WTC11 (cell line): ENCODE data around the gene RBPJ. TPM values are rescaled to one million over a fixed set of nuclear protein-coding genes. Genes with fewer than 3 reads are reported as not detected.

Source experiments
- ATAC-seq: fragments of 200-7000 bp; cut with Tn5 transposase; 2 replicates; pipeline ENCODE4 v1.10.0; 2021; ENCODE audit warnings: mild to moderate bottlenecking, moderate library complexity
- CTCF ChIA-PET: fragments of 300-600 bp; sonication (Branson Sonifier 250); formaldehyde crosslinking; loops from one replicate; lab custom pipeline; 2021; ENCODE audit warnings: antibody characterized with exemption; lab: Charles Lee
- POLR2A ChIA-PET: fragments of 350-600 bp; sonication (Branson Sonifier 250); formaldehyde crosslinking; loops from one replicate; lab custom pipeline; 2021; ENCODE audit warnings: antibody characterized with exemption; lab: Charles Lee
- DNase-seq: peaks from one replicate; pipeline ENCODE4 v3.0.0; 2021; ENCODE audit warnings: low spot score
- H3K27ac Mint-ChIP-seq: 2 replicates; pipeline ENCODE4 v1.8.0; 2021; ENCODE audit warnings: mixed read lengths
- H3K27me3 Mint-ChIP-seq: 2 replicates; pipeline ENCODE4 v1.8.0; 2021; ENCODE audit warnings: low read depth, mild to moderate bottlenecking, moderate library complexity, mixed read lengths
- H3K36me3 Mint-ChIP-seq: 2 replicates; pipeline ENCODE4 v1.8.0; 2021; ENCODE audit warnings: mixed read lengths
- H3K4me1 Mint-ChIP-seq: 2 replicates; pipeline ENCODE4 v1.8.0; 2022; ENCODE audit warnings: mixed read lengths
- H3K4me3 Mint-ChIP-seq: 2 replicates; pipeline ENCODE4 v1.8.0; 2021; ENCODE audit warnings: mild to moderate bottlenecking, moderate library complexity, mixed read lengths
- H3K9me3 Mint-ChIP-seq: 2 replicates; pipeline ENCODE4 v1.8.0; 2021; ENCODE audit warnings: mixed read lengths
- AR ChIP-seq: fragments of 250-450 bp; sonication (Bioruptor Pico); IDR thresholded peaks from 2 replicates; pipeline ENCODE4 v1.9.0; 2021; ENCODE audit warnings: mild to moderate bottlenecking
- ATF2 ChIP-seq: sonication (generic); formaldehyde crosslinking; IDR thresholded peaks from 2 replicates; pipeline ENCODE4 v1.8.1; 2022; ENCODE audit warnings: low read depth, missing genetic modification reagents, borderline replicate concordance
- CBFB ChIP-seq: sonication (generic); formaldehyde crosslinking; IDR thresholded peaks from 2 replicates; pipeline ENCODE4 v1.8.1; 2022; ENCODE audit warnings: mild to moderate bottlenecking, low read depth, missing genetic modification reagents
- CREM ChIP-seq: sonication (generic); formaldehyde crosslinking; IDR thresholded peaks from 2 replicates; pipeline ENCODE4 v1.8.1; 2022; ENCODE audit warnings: mild to moderate bottlenecking, missing genetic modification reagents, moderate library complexity
- ELF4 ChIP-seq: sonication (generic); formaldehyde crosslinking; IDR thresholded peaks from 2 replicates; pipeline ENCODE4 v1.8.1; 2022; ENCODE audit warnings: low read depth, mild to moderate bottlenecking, moderate library complexity, missing genetic modification reagents
- ERG ChIP-seq: fragments of 250-450 bp; sonication (Bioruptor Pico); IDR thresholded peaks from 2 replicates; pipeline ENCODE4 v1.8.0; 2021; ENCODE audit warnings: mild to moderate bottlenecking
- HMGXB4 ChIP-seq: sonication (generic); formaldehyde crosslinking; IDR thresholded peaks from 2 replicates; pipeline ENCODE4 v1.8.1; 2023; ENCODE audit warnings: mild to moderate bottlenecking, moderate library complexity, missing genetic modification reagents
- IRF1 ChIP-seq: sonication (generic); formaldehyde crosslinking; IDR thresholded peaks from 2 replicates; pipeline ENCODE4 v1.8.0; 2023; ENCODE audit warnings: missing genetic modification reagents
- MYBL2 ChIP-seq: sonication (generic); formaldehyde crosslinking; IDR thresholded peaks from 2 replicates; pipeline ENCODE4 v1.8.1; 2023; ENCODE audit warnings: mild to moderate bottlenecking, moderate library complexity, missing genetic modification reagents
- NR1H2 ChIP-seq: sonication (generic); formaldehyde crosslinking; IDR thresholded peaks from 2 replicates; pipeline ENCODE4 v1.9.0; 2021; ENCODE audit warnings: mild to moderate bottlenecking, moderate library complexity, missing genetic modification reagents
- RORB ChIP-seq: fragments of 250-450 bp; sonication (Bioruptor Pico); IDR thresholded peaks from 2 replicates; pipeline ENCODE4 v1.9.0; 2021; ENCODE audit warnings: mild to moderate bottlenecking
- STAT6 ChIP-seq: sonication (generic); formaldehyde crosslinking; conservative IDR thresholded peaks from 2 replicates; pipeline ENCODE4 v1.8.1; 2023; ENCODE audit warnings: mild to moderate bottlenecking, low read depth, missing genetic modification reagents, moderate library complexity
- TEAD1 ChIP-seq: sonication (generic); formaldehyde crosslinking; IDR thresholded peaks from 2 replicates; pipeline ENCODE4 v1.8.0; 2022; ENCODE audit warnings: mild to moderate bottlenecking, missing genetic modification reagents
- TEAD4 ChIP-seq: sonication (generic); formaldehyde crosslinking; IDR thresholded peaks from 2 replicates; pipeline ENCODE4 v1.8.0; 2022; ENCODE audit warnings: mild to moderate bottlenecking, missing genetic modification reagents
- USF2 ChIP-seq: sonication (generic); formaldehyde crosslinking; IDR thresholded peaks from 2 replicates; pipeline ENCODE4 v1.8.1; 2023; ENCODE audit warnings: mild to moderate bottlenecking, missing genetic modification reagents, moderate library complexity
- ZNF219 ChIP-seq: sonication (generic); formaldehyde crosslinking; IDR thresholded peaks from 2 replicates; pipeline ENCODE4 v1.8.0; 2023; ENCODE audit warnings: missing genetic modification reagents, mild to moderate bottlenecking, borderline replicate concordance
- ZNF317 ChIP-seq: sonication (generic); formaldehyde crosslinking; IDR thresholded peaks from 2 replicates; pipeline ENCODE4 v1.8.1; 2023; ENCODE audit warnings: low read depth, mild to moderate bottlenecking, moderate library complexity, missing genetic modification reagents, borderline replicate concordance
- ZNF423 ChIP-seq: fragments of 250-450 bp; sonication (Bioruptor Pico); IDR thresholded peaks from 2 replicates; pipeline ENCODE4 v2.1.2; 2022; ENCODE audit warnings: mild to moderate bottlenecking, moderate library complexity
- ZNF512 ChIP-seq: sonication (generic); formaldehyde crosslinking; IDR thresholded peaks from 2 replicates; pipeline ENCODE4 v1.8.1; 2022; ENCODE audit warnings: missing genetic modification reagents, borderline replicate concordance
- total RNA-seq: library from RNA; stranded (reverse); gene quantifications from 3 replicates; pipeline ENCODE4 v1.2.3, GENCODE V29; 2021

RBPJ gene
- total RNA-seq, 1 experiment from 2014 or later: 163 TPM

- DNase-seq (no peak), ATAC-seq (peak; percentile 51; the same call in 1 of the 2 replicates)
- no peak overlapping the region for H3K27ac Mint-ChIP-seq
- peaks cover 21% of the 10 kb centered on the region for H3K9me3 Mint-ChIP-seq
- H3K4me1 Mint-ChIP-seq: peaks cover 12% of the 10 kb centered on the region
- H3K27me3 Mint-ChIP-seq: no peaks in the 10 kb centered on the region; the same call in 1 of the 2 replicates
- TF ChIP-seq ZNF423: no peak
- TF ChIP-seq TEAD1 (CRISPR knock-in tag): no peak
- TF ChIP-seq ZNF512: no peak
- no peak for TF ChIP-seq CBFB (CRISPR knock-in tag)
- no peak for TF ChIP-seq ERG (CRISPR knock-in tag)
- TF ChIP-seq ELF4 (CRISPR knock-in tag): no peak
- TF ChIP-seq TEAD4 (CRISPR knock-in tag): no peak
- TF ChIP-seq NR1H2: no peak
- no peak for TF ChIP-seq USF2 (CRISPR knock-in tag)
- TF ChIP-seq HMGXB4: no peak
- TF ChIP-seq ZNF219: no peak
- no peak for TF ChIP-seq MYBL2
- no peak for TF ChIP-seq IRF1 (CRISPR knock-in tag)
- no peak for TF ChIP-seq ATF2 (CRISPR knock-in tag)
- TF ChIP-seq STAT6 (CRISPR knock-in tag): no peak
- TF ChIP-seq CREM: no peak
- TF ChIP-seq AR (CRISPR knock-in tag): no peak
- TF ChIP-seq RORB (CRISPR knock-in tag): no peak
- no peak for TF ChIP-seq ZNF317 (CRISPR knock-in tag)
- POLR2A ChIA-PET: no interaction called here
- H3K36me3 Mint-ChIP-seq: peaks cover 2% of the 10 kb centered on the region
- CTCF ChIA-PET: no interaction called here
- H3K4me3 Mint-ChIP-seq: no peak overlapping the region
Measured at GRCh38 chr4:26466578-26467270, 145.9 kb downstream of the RBPJ start.
